ENCODE data around the gene SLC10A7. TPM values are rescaled to one million over a fixed set of nuclear protein-coding genes. Genes with fewer than 3 reads are reported as not detected.

The SLC10A7 gene
- total RNA-seq, 1 donor from 2014 or later, result 11.4 TPM

DNA sequence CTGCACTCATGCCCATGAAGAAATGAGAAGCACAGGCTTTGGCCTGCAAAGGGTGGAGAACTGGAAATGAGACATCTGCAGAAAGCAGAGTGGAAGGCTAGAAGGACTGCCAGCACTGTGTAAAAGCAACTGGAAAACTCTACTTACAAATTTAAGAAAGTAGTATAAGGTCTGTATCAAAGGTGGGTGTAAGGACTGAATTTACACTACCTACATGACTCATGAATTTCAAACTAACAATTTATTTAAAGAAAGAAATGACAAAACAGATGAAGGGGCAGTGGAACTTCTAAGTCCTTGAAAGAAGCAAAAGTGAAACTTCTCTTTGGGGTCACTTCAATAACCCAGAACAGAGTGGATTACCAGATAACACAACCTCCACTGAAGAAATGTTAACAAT, 71.2 kb downstream of the SLC10A7 start:
- intact Hi-C loops (cut with DNase I), result no loop called here
- no peak overlapping the region for H3K4me3 ChIP-seq
- no peak for DNase-seq (ENCODE audit: low spot score in 2 of 2)
- H3K36me3 ChIP-seq, result no peaks in the 10 kb centered on the region
- peaks cover 0 to 2% of the 10 kb centered on the region in 2 donors for H3K4me1 ChIP-seq
- H3K27ac ChIP-seq, result no peak overlapping the region
- no peaks in the 10 kb centered on the region for H3K9me3 ChIP-seq
- TF ChIP-seq, protein P1, sequence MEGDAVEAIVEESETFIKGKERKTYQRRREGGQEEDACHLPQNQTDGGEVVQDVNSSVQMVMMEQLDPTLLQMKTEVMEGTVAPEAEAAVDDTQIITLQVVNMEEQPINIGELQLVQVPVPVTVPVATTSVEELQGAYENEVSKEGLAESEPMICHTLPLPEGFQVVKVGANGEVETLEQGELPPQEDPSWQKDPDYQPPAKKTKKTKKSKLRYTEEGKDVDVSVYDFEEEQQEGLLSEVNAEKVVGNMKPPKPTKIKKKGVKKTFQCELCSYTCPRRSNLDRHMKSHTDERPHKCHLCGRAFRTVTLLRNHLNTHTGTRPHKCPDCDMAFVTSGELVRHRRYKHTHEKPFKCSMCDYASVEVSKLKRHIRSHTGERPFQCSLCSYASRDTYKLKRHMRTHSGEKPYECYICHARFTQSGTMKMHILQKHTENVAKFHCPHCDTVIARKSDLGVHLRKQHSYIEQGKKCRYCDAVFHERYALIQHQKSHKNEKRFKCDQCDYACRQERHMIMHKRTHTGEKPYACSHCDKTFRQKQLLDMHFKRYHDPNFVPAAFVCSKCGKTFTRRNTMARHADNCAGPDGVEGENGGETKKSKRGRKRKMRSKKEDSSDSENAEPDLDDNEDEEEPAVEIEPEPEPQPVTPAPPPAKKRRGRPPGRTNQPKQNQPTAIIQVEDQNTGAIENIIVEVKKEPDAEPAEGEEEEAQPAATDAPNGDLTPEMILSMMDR (IDR thresholded peaks at IDR 0.05), result no peak
- no peaks in the 10 kb centered on the region for H3K27me3 ChIP-seq

DNA sequence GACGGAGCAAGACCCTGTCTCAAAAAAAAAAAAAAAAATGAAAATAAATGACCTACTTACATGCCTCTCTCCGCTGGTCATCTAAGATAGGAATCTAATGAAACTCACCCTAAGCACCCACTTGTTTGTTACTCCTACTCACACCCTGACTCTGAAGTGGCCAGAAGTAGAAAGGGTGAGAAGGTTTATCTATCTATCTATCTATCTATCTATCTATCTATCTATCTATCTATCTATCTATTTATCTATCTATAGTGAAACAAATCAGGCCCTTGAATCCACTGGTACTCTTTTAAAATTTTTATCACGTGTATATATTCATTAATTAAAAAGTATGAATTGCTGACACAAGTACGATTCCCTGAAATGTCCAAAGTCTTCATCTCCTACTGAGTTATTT, 75.2 kb downstream of the SLC10A7 start:
- Histone ChIP-seq H3K36me3 (no peaks in the 10 kb centered on the region), H3K9me3 (no peaks in the 10 kb centered on the region), H3K27ac (no peak overlapping the region), H3K4me3 (no peak overlapping the region), H3K4me1 (no peaks in the 10 kb centered on the region), H3K27me3 (no peaks in the 10 kb centered on the region)
- intact Hi-C loops (cut with DNase I), result no loop called here
- TF ChIP-seq, protein P1 (IDR thresholded peaks at IDR 0.05), result no peak
- DNase-seq (ENCODE audit: low spot score in 2 of 2), result no peak

- intact Hi-C loops (cut with DNase I), result no loop called here
- DNase-seq (ENCODE audit: low spot score in 2 of 2), result no peak
- no peaks in the 10 kb centered on the region for H3K36me3 ChIP-seq
- no peak overlapping the region for H3K27ac ChIP-seq
- no peaks in the 10 kb centered on the region for H3K9me3 ChIP-seq
- H3K27me3 ChIP-seq, result no peaks in the 10 kb centered on the region
- H3K4me3 ChIP-seq, result no peak overlapping the region
- H3K4me1 ChIP-seq, result no peaks in the 10 kb centered on the region
- TF ChIP-seq, protein P1 (IDR thresholded peaks at IDR 0.05), result no peak
Observed at GRCh38 chr4:146445198-146446150, 76.3 kb downstream of the SLC10A7 start.

DNA sequence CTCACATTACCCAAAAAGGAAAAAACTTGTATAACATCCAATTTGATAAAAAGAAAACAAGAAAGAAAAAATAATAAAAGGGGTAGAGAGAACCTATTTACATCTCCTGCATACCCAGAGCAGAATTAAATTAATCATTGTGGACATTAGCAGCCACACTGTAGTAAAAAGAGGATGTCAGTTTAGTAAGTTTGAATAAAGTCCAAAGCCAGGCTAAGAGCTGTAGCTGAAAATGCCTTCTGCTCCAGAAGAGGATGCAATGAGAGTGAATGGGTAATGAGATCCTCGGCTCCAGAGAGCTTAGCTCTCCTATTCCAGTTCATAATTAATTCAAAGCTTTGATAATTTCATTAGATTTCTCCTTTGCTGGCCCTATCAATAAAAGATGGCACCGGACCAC, 78.2 kb downstream of the SLC10A7 start:
- Histone ChIP-seq H3K4me3 (no peak overlapping the region), H3K27ac (no peak overlapping the region), H3K36me3 (no peaks in the 10 kb centered on the region), H3K27me3 (no peaks in the 10 kb centered on the region), H3K9me3 (no peaks in the 10 kb centered on the region), H3K4me1 (no peaks in the 10 kb centered on the region)
- TF ChIP-seq, protein P1 (IDR thresholded peaks at IDR 0.05), result no peak
- no peak for DNase-seq (ENCODE audit: low spot score in 2 of 2)
- intact Hi-C loops (cut with DNase I), result no loop called here

DNA sequence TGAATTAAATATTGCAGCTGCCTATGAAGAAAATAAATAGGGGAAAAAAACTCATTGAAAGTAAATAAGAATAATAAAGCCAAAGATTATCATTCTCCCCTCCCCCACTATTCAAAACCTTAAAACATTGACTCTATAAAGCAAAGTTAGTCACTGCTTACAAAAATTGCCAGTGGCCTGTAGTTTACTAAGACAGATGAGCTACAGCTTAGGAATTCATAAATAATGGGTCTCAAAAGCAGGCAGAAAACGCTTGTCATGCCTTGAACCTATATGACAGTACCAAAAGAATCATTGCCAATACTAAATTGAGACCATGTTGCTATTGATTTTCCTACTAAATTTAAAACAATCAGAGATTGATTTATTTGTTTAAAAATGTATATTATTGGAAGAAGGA, 78.9 kb downstream of the SLC10A7 start:
- H3K27ac ChIP-seq, result no peak overlapping the region
- no peak overlapping the region for H3K4me3 ChIP-seq
- TF ChIP-seq, protein P1 (IDR thresholded peaks at IDR 0.05), result no peak
- H3K4me1 ChIP-seq, result no peaks in the 10 kb centered on the region
- H3K27me3 ChIP-seq, result no peaks in the 10 kb centered on the region
- H3K36me3 ChIP-seq, result no peaks in the 10 kb centered on the region
- intact Hi-C loops (cut with DNase I), result no loop called here
- H3K9me3 ChIP-seq, result no peaks in the 10 kb centered on the region
- no peak for DNase-seq (ENCODE audit: low spot score in 2 of 2)

Data from ascending aorta (tissue), 2 donors.